Effector memory CD4-positive, alpha-beta T cell (primary cell): Measurements from ENCODE around the gene GOPC.

Experiments used
- DNase-seq, 3 donors: peaks; one replicate each; pipeline ENCODE4 v3.0.0-alpha.2; 2020
- H3K27ac ChIP-seq: 2 replicates; pipeline ENCODE4 v1.7.0; 2013; ENCODE audit warnings: mild to moderate bottlenecking, low read length, moderate library complexity; ENCODE audit not compliant: insufficient read depth, poor library complexity, severe bottlenecking
- H3K27me3 ChIP-seq: replicated peaks from 2 replicates; pipeline ENCODE4 v1.7.0; 2013; ENCODE audit warnings: mild to moderate bottlenecking, low read length; ENCODE audit not compliant: insufficient read depth, control insufficient read depth, poor library complexity, severe bottlenecking
- H3K36me3 ChIP-seq: 2 replicates; pipeline ENCODE4 v1.7.0; 2013; ENCODE audit warnings: mild to moderate bottlenecking, low read length, moderate library complexity; ENCODE audit not compliant: control insufficient read depth, insufficient read depth
- H3K4me1 ChIP-seq: 2 replicates; pipeline ENCODE4 v1.7.0; 2013; ENCODE audit warnings: low read length, mild to moderate bottlenecking; ENCODE audit not compliant: control insufficient read depth, insufficient read depth, poor library complexity, severe bottlenecking
- H3K4me3 ChIP-seq: 2 replicates; pipeline ENCODE4 v1.7.0; 2013; ENCODE audit warnings: low read length, low read depth, mild to moderate bottlenecking; ENCODE audit not compliant: insufficient read depth, poor library complexity, severe bottlenecking
- H3K9me3 ChIP-seq: 2 replicates; pipeline ENCODE4 v1.7.0; 2013; ENCODE audit warnings: mild to moderate bottlenecking, low read length, moderate library complexity; ENCODE audit not compliant: control insufficient read depth

Gene GOPC

DNA sequence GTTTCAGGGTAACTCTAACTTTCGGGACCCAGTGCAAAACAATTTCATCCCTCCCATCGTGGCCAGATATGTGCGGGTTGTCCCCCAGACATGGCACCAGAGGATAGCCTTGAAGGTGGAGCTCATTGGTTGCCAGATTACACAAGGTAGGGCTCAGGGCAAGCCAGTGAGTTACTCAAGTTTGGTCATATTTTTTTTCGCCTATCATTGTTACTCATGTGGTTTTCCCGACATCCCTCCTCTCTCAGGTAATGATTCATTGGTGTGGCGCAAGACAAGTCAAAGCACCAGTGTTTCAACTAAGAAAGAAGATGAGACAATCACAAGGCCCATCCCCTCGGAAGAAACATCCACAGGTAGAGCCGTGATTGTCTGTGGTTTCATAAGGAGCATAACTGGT, 61.6 kb downstream of the GOPC start:
- H3K9me3 ChIP-seq, result no peaks in the 10 kb centered on the region
- no peaks in the 10 kb centered on the region for H3K4me1 ChIP-seq
- DNase-seq, result no peak
- H3K4me3 ChIP-seq, result no peak overlapping the region
- no peaks in the 10 kb centered on the region for H3K27me3 ChIP-seq
- no peaks in the 10 kb centered on the region for H3K36me3 ChIP-seq
- H3K27ac ChIP-seq, result no peak overlapping the region

DNA sequence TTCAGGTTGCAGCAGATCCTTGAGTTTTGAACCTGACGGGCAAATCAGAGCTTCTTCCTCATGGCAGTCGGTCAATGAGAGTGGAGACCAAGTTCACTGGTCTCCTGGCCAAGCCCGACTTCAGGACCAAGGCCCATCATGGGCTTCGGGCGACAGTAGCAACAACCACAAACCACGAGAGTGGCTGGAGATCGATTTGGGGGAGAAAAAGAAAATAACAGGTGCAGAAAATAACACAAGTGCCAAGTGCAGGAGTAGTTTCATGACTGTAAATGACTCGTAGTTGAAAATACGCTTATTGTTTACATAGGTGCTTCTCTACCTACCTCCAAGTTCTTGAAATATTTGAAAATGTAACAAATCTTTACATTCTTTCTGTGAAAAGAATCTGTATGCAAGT, 63.7 kb downstream of the GOPC start:
- no peaks in the 10 kb centered on the region for H3K9me3 ChIP-seq
- no peaks in the 10 kb centered on the region for H3K27me3 ChIP-seq
- DNase-seq, result no peak
- H3K4me1 ChIP-seq, result no peaks in the 10 kb centered on the region
- H3K27ac ChIP-seq, result no peak overlapping the region
- no peak overlapping the region for H3K4me3 ChIP-seq
- H3K36me3 ChIP-seq, result no peaks in the 10 kb centered on the region

DNA sequence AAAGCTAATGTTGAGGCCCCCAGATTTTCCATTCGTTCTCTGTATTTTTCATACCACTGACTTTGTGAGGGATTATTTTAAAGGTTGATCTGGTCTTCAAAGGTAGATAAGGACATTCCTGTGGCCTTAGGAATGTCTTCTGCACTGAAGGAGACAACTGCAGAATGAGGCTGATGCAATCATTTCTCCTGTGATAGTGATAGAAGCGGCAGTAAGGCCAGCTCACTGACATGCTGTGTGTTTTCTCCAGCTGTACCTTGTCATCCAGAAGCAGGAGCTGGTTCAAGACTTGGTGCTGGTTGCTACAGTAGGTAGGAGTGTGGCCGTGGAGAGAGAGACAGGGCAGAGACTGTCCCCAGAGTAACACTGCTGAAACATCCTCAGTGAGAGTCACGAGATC, 66.0 kb downstream of the GOPC start:
- DNase-seq, result no peak
- Histone ChIP-seq H3K4me1 (no peaks in the 10 kb centered on the region), H3K27me3 (no peaks in the 10 kb centered on the region), H3K4me3 (no peak overlapping the region), H3K27ac (no peak overlapping the region), H3K9me3 (no peaks in the 10 kb centered on the region), H3K36me3 (no peaks in the 10 kb centered on the region)

DNA sequence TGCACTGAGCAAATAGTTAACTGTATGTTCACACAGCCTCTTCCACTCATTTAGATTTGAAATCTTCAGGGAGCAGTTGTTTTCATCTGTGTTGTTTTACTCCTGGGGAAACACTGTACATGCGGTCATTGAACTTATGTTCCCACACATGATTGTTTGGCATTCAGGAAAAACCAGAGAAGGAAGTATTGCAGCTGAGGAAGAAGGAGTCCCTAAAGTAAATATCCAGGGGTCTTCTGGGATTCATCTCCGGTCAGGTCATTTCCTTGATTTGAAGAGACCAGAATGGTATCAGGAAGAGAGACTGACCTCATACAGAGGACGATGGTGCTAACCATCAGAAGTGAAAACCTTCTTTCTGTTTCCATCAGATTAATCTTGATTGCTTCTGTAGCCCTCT, 67.3 kb downstream of the GOPC start:
- Histone ChIP-seq H3K27ac (no peak overlapping the region), H3K36me3 (no peaks in the 10 kb centered on the region), H3K4me1 (no peaks in the 10 kb centered on the region)

DNA sequence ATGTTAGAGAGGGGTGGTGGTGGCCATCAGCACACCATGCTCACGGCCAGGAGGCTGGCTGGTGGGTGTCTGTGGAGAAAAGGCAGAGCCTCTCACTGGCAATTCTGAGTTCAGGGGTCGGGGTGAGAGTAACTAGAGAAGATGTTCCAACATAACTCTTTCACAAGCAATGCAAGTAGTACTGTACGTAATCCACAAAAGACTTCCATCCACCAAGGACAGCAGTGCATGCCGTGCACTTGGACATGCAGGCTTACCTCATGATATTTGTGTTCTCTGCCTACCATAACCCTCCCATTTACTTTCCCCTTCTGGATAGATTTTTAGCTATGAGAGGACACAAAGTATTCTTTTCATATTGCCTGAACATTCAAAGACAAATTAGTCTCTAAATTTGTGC, 68.5 kb downstream of the GOPC start:
- no peak for DNase-seq
- no peaks in the 10 kb centered on the region for H3K4me1 ChIP-seq
- no peaks in the 10 kb centered on the region for H3K36me3 ChIP-seq
- H3K9me3 ChIP-seq, result no peaks in the 10 kb centered on the region
- H3K27ac ChIP-seq, result no peak overlapping the region
- H3K27me3 ChIP-seq, result no peaks in the 10 kb centered on the region
- no peak overlapping the region for H3K4me3 ChIP-seq

More for the DNA sequence above, 67.3 kb downstream of the GOPC start:
- no peak for DNase-seq
- Histone ChIP-seq H3K4me3 (no peak overlapping the region), H3K27me3 (no peaks in the 10 kb centered on the region), H3K9me3 (no peaks in the 10 kb centered on the region)

DNA sequence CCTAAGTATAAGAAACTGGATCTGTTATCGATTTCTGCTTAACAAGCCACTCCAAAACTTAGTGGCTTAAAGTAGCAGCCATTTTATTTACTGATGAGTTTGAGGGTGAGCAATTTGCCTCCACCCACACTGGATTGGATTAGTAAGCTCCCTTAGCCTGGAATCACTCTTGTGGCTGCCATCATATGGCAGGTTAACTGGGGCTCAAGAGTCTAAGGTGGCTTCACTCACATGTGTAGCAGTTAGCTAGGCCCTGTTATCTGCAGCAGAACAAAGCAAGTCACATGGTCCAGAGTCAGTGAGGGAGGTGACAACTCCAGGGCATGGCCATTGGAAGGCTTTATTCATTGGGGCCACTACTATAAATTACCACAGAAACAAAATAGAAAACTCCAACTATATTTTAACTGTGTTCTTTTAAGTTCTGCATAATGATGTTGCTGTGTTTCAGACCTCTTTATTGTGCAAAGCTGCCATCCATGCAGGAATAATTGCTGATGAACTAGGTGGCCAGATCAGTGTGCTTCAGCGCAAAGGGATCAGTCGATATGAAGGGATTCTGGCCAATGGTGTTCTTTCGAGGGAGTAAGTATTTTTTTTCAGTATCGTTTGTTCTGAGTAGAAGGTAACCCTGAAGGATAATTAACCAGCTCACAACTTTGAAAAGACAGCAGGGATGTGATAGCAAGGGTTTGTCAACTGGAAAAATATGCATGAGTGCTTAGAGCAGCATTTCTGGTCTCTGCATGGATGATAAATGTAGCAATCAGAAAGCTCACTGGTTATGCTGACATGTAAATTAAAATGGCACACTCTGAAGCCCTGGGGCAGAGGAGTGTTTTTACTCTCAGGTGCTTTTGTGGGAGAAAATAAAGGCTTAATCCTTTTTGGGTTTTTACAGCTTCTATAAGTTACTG, 70.2 kb downstream of the GOPC start:
- no peak overlapping the region for H3K4me3 ChIP-seq
- no peak for DNase-seq
- no peaks in the 10 kb centered on the region for H3K36me3 ChIP-seq
- H3K27me3 ChIP-seq, result no peaks in the 10 kb centered on the region
- H3K27ac ChIP-seq, result no peak overlapping the region
- H3K4me1 ChIP-seq, result no peaks in the 10 kb centered on the region
- H3K9me3 ChIP-seq, result no peaks in the 10 kb centered on the region

DNA sequence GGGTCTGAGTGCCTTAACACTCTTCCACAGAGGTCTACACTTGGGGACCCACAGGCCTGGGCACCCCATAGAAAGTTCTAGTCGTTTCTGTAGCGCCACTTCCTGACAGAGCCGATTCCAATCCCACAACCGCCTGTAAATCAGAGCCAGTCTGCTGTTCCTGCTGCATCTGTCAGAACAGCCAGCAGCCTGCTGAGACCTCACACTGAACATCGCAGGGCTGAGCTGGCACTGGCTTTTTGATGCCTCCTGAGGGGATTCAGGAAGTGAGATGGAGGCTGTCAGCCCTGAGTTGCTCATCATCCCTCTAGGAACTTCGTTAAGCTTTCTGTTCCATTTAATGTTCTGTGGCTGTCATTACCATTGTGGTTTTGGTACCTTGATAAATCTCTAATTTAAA, 71.0 kb downstream of the GOPC start:
- Histone ChIP-seq H3K9me3 (no peaks in the 10 kb centered on the region), H3K27me3 (no peaks in the 10 kb centered on the region), H3K4me1 (no peaks in the 10 kb centered on the region), H3K4me3 (no peak overlapping the region), H3K27ac (no peak overlapping the region), H3K36me3 (no peaks in the 10 kb centered on the region)
- DNase-seq, result no peak

DNA sequence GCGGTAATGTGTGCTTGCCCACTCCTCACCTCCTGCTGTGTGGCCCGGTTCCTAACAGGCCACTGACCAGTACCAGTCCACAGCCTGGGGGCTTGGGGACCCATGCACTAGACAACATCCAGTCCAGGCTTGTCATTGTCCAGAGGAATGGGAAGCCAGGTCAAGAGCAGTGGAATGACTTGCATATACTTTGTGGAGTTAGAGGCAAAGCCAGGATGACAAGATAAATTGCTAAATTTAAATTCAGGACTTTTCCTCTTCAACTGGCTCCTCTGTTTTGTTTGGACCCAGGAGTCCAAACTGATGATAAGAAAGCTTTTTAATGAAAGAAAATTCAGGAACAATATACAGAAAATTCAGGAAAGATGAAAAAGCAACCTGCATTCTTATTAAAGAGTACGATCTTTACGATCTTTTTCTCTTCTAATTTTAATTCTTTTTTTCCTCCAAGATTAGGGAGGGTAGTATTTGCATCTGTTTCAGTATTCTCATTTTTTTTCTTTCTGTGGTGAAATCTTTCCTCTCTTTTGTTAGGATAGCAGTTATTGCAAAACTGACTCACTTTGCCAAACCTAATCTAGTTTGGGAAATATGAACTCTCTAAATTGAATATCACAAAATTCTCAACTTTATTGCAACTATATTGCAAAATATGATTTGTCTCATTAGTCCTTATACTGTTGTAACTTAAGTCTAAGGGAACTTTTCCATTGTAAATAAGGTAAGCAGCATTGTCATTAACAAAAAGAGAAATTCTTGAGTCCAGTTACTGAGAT, 71.7 kb downstream of the GOPC start:
- H3K4me1 ChIP-seq, result no peaks in the 10 kb centered on the region
- DNase-seq, result no peak
- no peaks in the 10 kb centered on the region for H3K27me3 ChIP-seq
- no peak overlapping the region for H3K4me3 ChIP-seq
- H3K27ac ChIP-seq, result no peak overlapping the region
- H3K36me3 ChIP-seq, result no peaks in the 10 kb centered on the region
- H3K9me3 ChIP-seq, result no peaks in the 10 kb centered on the region

DNA sequence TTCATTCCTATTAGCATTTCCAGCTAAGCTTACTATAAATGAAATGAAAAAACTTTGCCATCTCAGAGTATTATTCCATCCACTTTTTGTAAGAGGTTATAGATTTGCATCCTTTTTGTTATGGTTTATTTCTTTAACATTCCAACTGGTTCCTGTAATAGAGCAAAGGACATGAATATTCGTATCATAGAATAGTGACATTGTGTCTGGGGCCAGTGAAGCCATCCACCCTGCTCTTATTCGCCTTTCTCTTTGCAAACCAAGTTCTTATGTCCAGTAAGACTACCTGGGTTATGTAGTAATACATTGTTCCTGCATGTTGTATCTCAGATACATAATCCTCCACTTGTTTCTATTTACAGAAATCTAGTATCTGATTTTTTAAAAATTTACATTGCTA, 76.7 kb downstream of the GOPC start:
- H3K4me3 ChIP-seq, result no peak overlapping the region
- no peaks in the 10 kb centered on the region for H3K36me3 ChIP-seq
- DNase-seq, result no peak
- H3K9me3 ChIP-seq, result no peaks in the 10 kb centered on the region
- H3K4me1 ChIP-seq, result no peaks in the 10 kb centered on the region
- no peaks in the 10 kb centered on the region for H3K27me3 ChIP-seq
- H3K27ac ChIP-seq, result no peak overlapping the region
